IMR-90 (cell line): Measurements from ENCODE around the gene PLEKHG7. TPM values are rescaled to one million over a fixed set of nuclear protein-coding genes. Genes with fewer than 3 reads are reported as not detected.

Experiments
- ATAC-seq: fragments of 200-7000 bp; cut with Tn5 transposase; 2 replicates; pipeline ENCODE4 v1.9.1; 2020; ENCODE audit warnings: low read depth, mild to moderate bottlenecking, moderate library complexity
- BruUV-seq: library from RNA; stranded (reverse); fragments of 400-500 nt; replicated peaks from 2 replicates; lab custom pipeline; 2021; lab: Mats Ljungman, UMichigan
- CTCF ChIA-PET: fragments of 300-600 bp; formaldehyde crosslinking; extraction: SDS; loops from one replicate; lab custom pipeline; 2021; ENCODE audit warnings: antibody characterized with exemption; lab: Yijun Ruan, JAX
- POLR2A ChIA-PET: fragments of 300-600 bp; sonication (Branson Sonifier 250); formaldehyde crosslinking; loops from one replicate; lab custom pipeline; 2022; ENCODE audit warnings: antibody characterized with exemption; ENCODE audit not compliant: unreplicated experiment; lab: Charles Lee
- DNase-seq: peaks from one replicate; pipeline ENCODE4 v3.0.0; 2013
- H2AFZ ChIP-seq: replicated peaks from 2 replicates; pipeline ENCODE3; 2013; ENCODE audit warnings: low read length, mild to moderate bottlenecking; ENCODE audit not compliant: poor library complexity
- H2AK5ac ChIP-seq: 2 replicates; pipeline ENCODE4 v1.6.1; 2013; ENCODE audit warnings: low read depth, low read length, inconsistent platforms
- H2AK9ac ChIP-seq: replicated peaks from 2 replicates; pipeline ENCODE3; 2013; ENCODE audit warnings: mild to moderate bottlenecking, low read depth, low read length, moderate library complexity; ENCODE audit not compliant: poor library complexity
- H2BK120ac ChIP-seq: 2 replicates; pipeline ENCODE4 v1.6.1; 2013; ENCODE audit warnings: low read depth, low read length, inconsistent platforms
- H2BK15ac ChIP-seq: 3 replicates; pipeline ENCODE4 v1.6.1; 2013; ENCODE audit warnings: low read depth, low read length, inconsistent platforms
- H2BK20ac ChIP-seq: 2 replicates; pipeline ENCODE4 v1.6.1; 2013; ENCODE audit warnings: low read depth, mild to moderate bottlenecking, inconsistent platforms, low read length, moderate library complexity
- H2BK5ac ChIP-seq: 2 replicates; pipeline ENCODE4 v1.6.1; 2013; ENCODE audit warnings: mild to moderate bottlenecking, low read depth, low read length, inconsistent platforms; ENCODE audit not compliant: poor library complexity, severe bottlenecking
- H3K14ac ChIP-seq: replicated peaks from 2 replicates; pipeline ENCODE4 v1.6.1; 2013; ENCODE audit warnings: low read depth, low read length, inconsistent platforms
- H3K18ac ChIP-seq: 2 replicates; pipeline ENCODE4 v1.6.1; 2013; ENCODE audit warnings: low read depth, low read length, control low read depth
- H3K23ac ChIP-seq: 2 replicates; pipeline ENCODE4 v1.6.1; 2013; ENCODE audit warnings: low read depth, low read length, inconsistent platforms
- H3K27ac ChIP-seq: 2 replicates; pipeline ENCODE4 v1.5.1; 2013; ENCODE audit warnings: mild to moderate bottlenecking, control low read depth, low read length; ENCODE audit not compliant: insufficient read depth
- H3K27me3 ChIP-seq: 2 replicates; pipeline ENCODE4 v1.6.1; 2013; ENCODE audit warnings: low read length; ENCODE audit not compliant: control insufficient read depth, insufficient read depth
- H3K36me3 ChIP-seq: 2 replicates; pipeline ENCODE4 v1.6.1; 2013; ENCODE audit warnings: low read length, mixed read lengths; ENCODE audit not compliant: control insufficient read depth, insufficient read depth
- H3K4ac ChIP-seq: 2 replicates; pipeline ENCODE4 v1.6.1; 2013; ENCODE audit warnings: low read depth, low read length, inconsistent platforms
- H3K4me1 ChIP-seq: 2 replicates; pipeline ENCODE4 v1.6.1; 2013; ENCODE audit warnings: low read length, mixed read lengths; ENCODE audit not compliant: control insufficient read depth, insufficient read depth
- H3K4me2 ChIP-seq: 2 replicates; pipeline ENCODE4 v1.6.1; 2013; ENCODE audit warnings: low read depth, mild to moderate bottlenecking, control low read depth, low read length, moderate library complexity
- H3K4me3 ChIP-seq: 2 replicates; pipeline ENCODE4 v1.5.1; 2013; ENCODE audit warnings: low read depth, mild to moderate bottlenecking, control low read depth, low read length, moderate library complexity; ENCODE audit not compliant: insufficient read depth
- H3K56ac ChIP-seq: 2 replicates; pipeline ENCODE4 v1.6.1; 2013; ENCODE audit warnings: low read length, inconsistent platforms; ENCODE audit not compliant: insufficient read depth; ENCODE audit errors: extremely low read depth
- H3K79me1 ChIP-seq, 2 experiments: 2 replicates each; pipeline ENCODE4 v1.6.1; 2013; ENCODE audit warnings: low read length in 2 of 2, inconsistent platforms in 1 of 2, low read depth in 1 of 2
- H3K9ac ChIP-seq: 2 replicates; pipeline ENCODE4 v1.6.1; 2013; ENCODE audit warnings: low read depth, low read length, control low read depth
- H3K9me1 ChIP-seq: 2 replicates; pipeline ENCODE4 v1.6.1; 2013; ENCODE audit warnings: low read length, inconsistent platforms; ENCODE audit not compliant: insufficient read depth
- H3K9me3 ChIP-seq: 2 replicates; pipeline ENCODE4 v1.6.1; 2013; ENCODE audit warnings: low read length; ENCODE audit not compliant: control insufficient read depth, insufficient read depth
- H4K20me1 ChIP-seq: 2 replicates; pipeline ENCODE4 v1.6.1; 2013; ENCODE audit warnings: low read length, inconsistent platforms; ENCODE audit not compliant: insufficient read depth
- H4K5ac ChIP-seq: 2 replicates; pipeline ENCODE4 v1.6.1; 2013; ENCODE audit warnings: mild to moderate bottlenecking, low read depth, low read length, control low read depth
- H4K8ac ChIP-seq, 2 experiments: 2 replicates each; pipeline ENCODE4 v1.6.1; 2013; ENCODE audit warnings: low read depth in 2 of 2, low read length in 2 of 2, control low read depth in 1 of 2, inconsistent platforms in 1 of 2
- H4K91ac ChIP-seq: 2 replicates; pipeline ENCODE4 v1.6.1; 2013; ENCODE audit warnings: low read depth, low read length, inconsistent platforms; ENCODE audit not compliant: insufficient read depth
- CHD1 ChIP-seq: IDR thresholded peaks from 2 replicates; pipeline ENCODE4 v1.6.1; 2012; ENCODE audit warnings: low read depth, low read length, improper control_type of control experiment
- CTCF ChIP-seq: conservative IDR thresholded peaks from 2 replicates; pipeline ENCODE4 v1.5.1; 2012; ENCODE audit warnings: mild to moderate bottlenecking, low read depth, low read length, improper control_type of control experiment
- ELK1 ChIP-seq: fragments of 150-350 bp; IDR thresholded peaks from 2 replicates; pipeline ENCODE4 v1.6.1; 2016; ENCODE audit warnings: low read depth, mild to moderate bottlenecking, low read length, moderate library complexity, borderline replicate concordance
- FOS ChIP-seq: fragments of 150-350 bp; IDR thresholded peaks from 2 replicates; pipeline ENCODE4 v1.6.1; 2016; ENCODE audit warnings: low read depth, low read length
- MAZ ChIP-seq: IDR thresholded peaks from 2 replicates; pipeline ENCODE4 v1.6.1; 2012; ENCODE audit warnings: low read depth, mild to moderate bottlenecking, low read length, improper control_type of control experiment, moderate library complexity, borderline replicate concordance
- POLR2A ChIP-seq: IDR thresholded peaks from 2 replicates; pipeline ENCODE4 v1.6.1; 2012; ENCODE audit warnings: mild to moderate bottlenecking, low read depth, low read length
- RCOR1 ChIP-seq: IDR thresholded peaks from 2 replicates; pipeline ENCODE4 v1.6.1; 2012; ENCODE audit warnings: mild to moderate bottlenecking, low read length, improper control_type of control experiment; ENCODE audit not compliant: insufficient replicate concordance
- RFX5 ChIP-seq: IDR thresholded peaks from 2 replicates; pipeline ENCODE4 v1.8.0; 2012; ENCODE audit warnings: low read depth, mild to moderate bottlenecking, low read length, moderate library complexity
- SMC3 ChIP-seq: fragments of 150-350 bp; IDR thresholded peaks from 2 replicates; pipeline ENCODE4 v1.6.1; 2016; ENCODE audit warnings: low read depth, mild to moderate bottlenecking, antibody characterized with exemption, low read length, moderate library complexity
- USF2 ChIP-seq: fragments of 150-350 bp; IDR thresholded peaks from 2 replicates; pipeline ENCODE4 v1.6.1; 2017; ENCODE audit warnings: mild to moderate bottlenecking, antibody characterized with exemption, low read length, low read depth
- WGBS, 2 experiments: methylation state at CpG; one replicate each; pipeline versions ENCODE4 v1.1.5 to v1.1.7; 2013; ENCODE audit warnings: missing lambda C conversion rate in 2 of 2; ENCODE audit not compliant: insufficient read length in 1 of 2; ENCODE audit errors: extremely low coverage in 2 of 2; 5-methylcytosine and 5-hydroxymethylcytosine counted together
- dilution Hi-C: fragments of 300-500 bp; cut with HindIII; formaldehyde crosslinking; loops from one replicate; pipeline ENCODE4 v1.14.3; 2018; ENCODE audit warnings: low sequenced_read_pairs; ENCODE audit not compliant: unreplicated experiment
- in situ Hi-C: fragments of 300-500 bp; cut with MboI; formaldehyde crosslinking; loops from 3 replicates; pipeline ENCODE4 v1.14.3; 2019; ENCODE audit warnings: low sequenced_read_pairs, inconsistent platforms, mixed read lengths
- intact Hi-C: fragments of 100-400 bp; cut with micrococcal nuclease; formaldehyde crosslinking; loops from 2 replicates; pipeline ENCODE4 v1.10.0; 2022
- polyA plus RNA-seq, 3 experiments: library from polyadenylated mRNA; depleted of rRNA; stranded (reverse); fragments of >200 nt; gene quantifications; 2 replicates each; pipeline ENCODE4 v1.2.3, GENCODE V29; 2012; ENCODE audit warnings: low replicate concordance in 1 of 3
- total RNA-seq: library from RNA; depleted of rRNA; stranded (reverse); fragments of >200 nt; gene quantifications from 2 replicates; pipeline ENCODE4 v1.2.3, GENCODE V29; 2012

The PLEKHG7 gene
- total and polyA plus RNA-seq, 2 of the 4 experiments (the other 2 are of a cell fraction) = not detected

- WGBS, 2 experiments = no CpG with 5 or more reads among the region's 3 CpGs
- dilution Hi-C loops = no loop called here
- no peak for ATAC-seq
These were observed 75.7 kb downstream of the PLEKHG7 start for GRCh38 chr12:92778525-92778924.

More at GRCh38 chr12:92778525-92778924, 75.7 kb downstream of the PLEKHG7 start:
- intact Hi-C loops (no loop called here), in situ Hi-C loops (loop anchor here (25.0 kb wide), 1 partner anchor 634 kb away; no protein-coding TSS in a partner anchor)
- ChIA-PET CTCF (no interaction called here), POLR2A (no interaction called here)
- H3K23ac ChIP-seq = no peak overlapping the region
- no peak overlapping the region for H2BK120ac ChIP-seq
- H2BK15ac ChIP-seq = no peak overlapping the region
- H2AK5ac ChIP-seq = no peak overlapping the region
- H3K4me1 ChIP-seq = peaks cover 3% of the 10 kb centered on the region
- no peaks in the 10 kb centered on the region for H3K9me1 ChIP-seq
- no peak overlapping the region for H3K14ac ChIP-seq
- H4K20me1 ChIP-seq = no peaks in the 10 kb centered on the region
- no TSS peak for BruUV-seq
- H3K9me3 ChIP-seq = no peaks in the 10 kb centered on the region
- no peak for DNase-seq
- no peak overlapping the region for H2BK20ac ChIP-seq
- H3K4me2 ChIP-seq = no peak overlapping the region
- H4K91ac ChIP-seq = no peak overlapping the region
- no peak overlapping the region for H3K56ac ChIP-seq
- no peak overlapping the region for H3K4ac ChIP-seq
- no peak overlapping the region for H4K8ac ChIP-seq
- no peak for TF ChIP-seq RCOR1
- TF ChIP-seq ELK1 = no peak
- no peak for TF ChIP-seq CTCF
- no peak for TF ChIP-seq POLR2A
- TF ChIP-seq MAZ = no peak
- TF ChIP-seq RFX5 = no peak
- TF ChIP-seq USF2 = no peak
- no peak for TF ChIP-seq SMC3
- TF ChIP-seq FOS = no peak
- no peak for TF ChIP-seq CHD1
- H3K9ac ChIP-seq = no peak overlapping the region
- H3K79me1 ChIP-seq = peaks cover 0 to 9% of the 10 kb centered on the region in 2 experiments; a peak in 1 of 4 replicates
- no peak overlapping the region for H2AK9ac ChIP-seq
- H4K5ac ChIP-seq = no peak overlapping the region
- H3K27me3 ChIP-seq = no peaks in the 10 kb centered on the region
- no peak overlapping the region for H3K4me3 ChIP-seq
- no peak overlapping the region for H3K18ac ChIP-seq
- H2BK5ac ChIP-seq = no peak overlapping the region
- H3K27ac ChIP-seq = no peak overlapping the region
- H2AFZ ChIP-seq = no peak overlapping the region
- H3K36me3 ChIP-seq = peaks cover 20% of the 10 kb centered on the region
